ENCODE results near the gene CCDC68.
"Not testable (repeated sequence)": the region's sequence is repeated elsewhere in the genome, so short reads cannot be mapped to it uniquely, and the experiment has no call there.

- TF ChIP-seq CTCF (conservative IDR thresholded peaks at IDR 0.05; ENCODE audit: low read depth, low read length); EZH2phosphoT487 (IDR thresholded peaks at IDR 0.05; ENCODE audit: borderline replicate concordance, low read length); EZH2 (IDR thresholded peaks at IDR 0.05; ENCODE audit: low read length, unreplicated experiment): not testable (repeated sequence)
These were observed 9.0 kb upstream of the CCDC68 start for GRCh38 chr18:54968237-54968636.
